Neuron (in vitro differentiated cells): ENCODE measurements around the gene OSBP2.
"Not testable (repeated sequence)": the region's sequence is repeated elsewhere in the genome, so short reads cannot be mapped to it uniquely, and the experiment has no call there.

Experiments
- H2AFZ ChIP-seq: one replicate; pipeline ENCODE4 v1.6.1; 2013; ENCODE audit warnings: low read depth, mild to moderate bottlenecking, inconsistent platforms, low read length, moderate library complexity
- H3K27me3 ChIP-seq: one replicate; pipeline ENCODE4 v1.6.1; 2013; ENCODE audit warnings: low read length; ENCODE audit not compliant: insufficient read depth
- H3K36me3 ChIP-seq: one replicate; pipeline ENCODE4 v1.6.1; 2013; ENCODE audit warnings: low read length; ENCODE audit not compliant: insufficient read depth
- H3K4me1 ChIP-seq: one replicate; pipeline ENCODE4 v1.6.1; 2013; ENCODE audit warnings: low read length; ENCODE audit not compliant: insufficient read depth
- H3K4me3 ChIP-seq: 2 replicates; pipeline ENCODE4 v1.5.1; 2013; ENCODE audit warnings: mild to moderate bottlenecking, low read length, moderate library complexity
- H3K9me3 ChIP-seq: one replicate; pipeline ENCODE4 v1.6.1; 2013; ENCODE audit warnings: low read length

The OSBP2 gene

GRCh38 chr22:30687358-30687757 is 7.3 kb upstream of the OSBP2 start:
- H3K9me3 ChIP-seq: no peaks in the 10 kb centered on the region
- no peaks in the 10 kb centered on the region for H3K4me1 ChIP-seq
- no peaks in the 10 kb centered on the region for H3K36me3 ChIP-seq
- H3K27me3 ChIP-seq: peaks cover 3% of the 10 kb centered on the region
- H2AFZ ChIP-seq: no peak overlapping the region
- H3K4me3 ChIP-seq: no peak overlapping the region

- H3K36me3 ChIP-seq: no peaks in the 10 kb centered on the region
- H2AFZ ChIP-seq: no peak overlapping the region
- no peaks in the 10 kb centered on the region for H3K4me1 ChIP-seq
- no peak overlapping the region for H3K4me3 ChIP-seq
- H3K9me3 ChIP-seq: no peaks in the 10 kb centered on the region
- H3K27me3 ChIP-seq: peaks cover 3% of the 10 kb centered on the region
Measured at GRCh38 chr22:30689622-30690021, 5.1 kb upstream of the OSBP2 start.

DNA sequence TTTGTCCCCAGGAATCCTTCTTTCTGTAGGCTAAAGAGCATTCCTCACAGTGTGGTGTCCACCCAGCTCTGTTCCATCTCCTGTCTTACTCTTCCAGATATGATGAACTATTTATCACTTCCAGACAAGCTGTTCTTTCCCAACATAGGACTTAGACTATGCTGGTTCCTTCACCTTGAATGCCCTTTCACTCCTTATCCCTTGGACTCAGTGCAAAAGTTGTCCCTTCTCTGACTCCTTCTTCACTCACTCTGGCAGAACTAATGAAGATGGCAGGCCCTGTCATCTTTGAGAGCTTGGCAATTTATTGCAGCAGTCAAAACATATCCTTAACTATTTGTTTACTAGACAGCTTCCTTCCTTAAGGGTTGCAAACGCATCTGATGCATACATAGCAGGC is 3.5 kb upstream of the OSBP2 start:
- no peak overlapping the region for H3K4me3 ChIP-seq
- peaks cover 7% of the 10 kb centered on the region for H3K4me1 ChIP-seq
- no peaks in the 10 kb centered on the region for H3K9me3 ChIP-seq
- H3K36me3 ChIP-seq: no peaks in the 10 kb centered on the region
- H3K27me3 ChIP-seq: peaks cover 12% of the 10 kb centered on the region
- no peak overlapping the region for H2AFZ ChIP-seq

DNA sequence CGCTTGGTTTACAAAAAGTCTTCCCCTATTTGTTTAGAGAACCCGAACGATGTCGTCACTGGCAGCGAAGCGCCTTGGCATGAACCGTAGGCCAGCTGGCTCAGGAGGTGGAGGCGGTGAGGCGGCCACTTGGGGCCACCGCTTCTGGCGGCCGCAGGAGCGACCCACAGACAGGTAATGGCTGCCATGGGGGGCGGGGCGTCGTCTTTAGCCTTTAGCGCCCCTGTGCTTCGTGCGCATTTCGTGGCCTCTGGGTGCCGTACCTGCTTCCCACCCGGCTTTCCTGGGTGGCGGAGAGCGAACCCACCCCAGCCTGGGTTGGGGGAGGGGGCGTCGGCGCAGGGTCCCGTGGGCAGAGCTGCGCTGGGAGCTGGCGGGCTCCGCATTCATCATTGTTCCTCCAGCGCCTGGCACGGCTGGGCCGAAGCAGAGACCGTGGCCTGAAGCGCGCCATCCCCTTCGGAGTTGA is 469 bp upstream of the OSBP2 start:
- H3K36me3 ChIP-seq: no peaks in the 10 kb centered on the region
- H3K27me3 ChIP-seq: peaks cover 25% of the 10 kb centered on the region
- H3K4me3 ChIP-seq: peak overlapping the region; percentile 72
- peak overlapping the region; percentile 67 for H2AFZ ChIP-seq
- H3K9me3 ChIP-seq: no peaks in the 10 kb centered on the region
- H3K4me1 ChIP-seq: peaks cover 7% of the 10 kb centered on the region

- no peaks in the 10 kb centered on the region for H3K36me3 ChIP-seq
- peaks cover 27% of the 10 kb centered on the region for H3K27me3 ChIP-seq
- H3K9me3 ChIP-seq: no peaks in the 10 kb centered on the region
- H2AFZ ChIP-seq: peak overlapping the region; percentile 89
- H3K4me3 ChIP-seq: peak overlapping the region; percentile 70
- peaks cover 7% of the 10 kb centered on the region for H3K4me1 ChIP-seq
Measured at GRCh38 chr22:30695351-30695851, 727 bp downstream of the OSBP2 start.

- peaks cover 7% of the 10 kb centered on the region for H3K4me1 ChIP-seq
- no peaks in the 10 kb centered on the region for H3K9me3 ChIP-seq
- H2AFZ ChIP-seq: no peak overlapping the region
- no peaks in the 10 kb centered on the region for H3K36me3 ChIP-seq
- peaks cover 27% of the 10 kb centered on the region for H3K27me3 ChIP-seq
- no peak overlapping the region for H3K4me3 ChIP-seq
Measured at GRCh38 chr22:30695871-30696655, 1.4 kb downstream of the OSBP2 start.

DNA sequence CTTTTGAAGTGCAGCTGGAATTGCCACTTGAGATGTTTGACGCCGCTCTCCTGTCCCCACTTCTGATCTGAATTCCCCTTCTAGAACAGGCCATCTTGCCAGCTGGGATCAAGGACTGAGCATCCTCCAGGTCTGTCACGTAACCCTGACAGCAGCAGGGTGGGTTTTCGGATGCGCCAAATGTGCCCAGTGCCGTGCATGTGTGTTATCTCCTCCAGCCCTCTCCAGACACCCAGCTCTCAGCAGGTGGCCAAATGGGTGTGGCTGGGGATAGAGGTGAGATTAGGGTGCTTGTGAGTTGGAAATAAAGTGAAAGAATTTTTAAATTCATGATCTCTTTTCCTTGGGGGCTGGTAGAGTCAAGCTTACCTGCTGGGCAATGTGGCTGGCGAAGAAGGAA is 3.3 kb downstream of the OSBP2 start:
- Histone ChIP-seq H2AFZ (no peak overlapping the region), H3K4me1 (peaks cover 7% of the 10 kb centered on the region), H3K4me3 (no peak overlapping the region), H3K36me3 (no peaks in the 10 kb centered on the region), H3K9me3 (no peaks in the 10 kb centered on the region), H3K27me3 (peaks cover 27% of the 10 kb centered on the region)

- H3K27me3 ChIP-seq: peaks cover 12% of the 10 kb centered on the region
- H3K9me3 ChIP-seq: no peaks in the 10 kb centered on the region
- H3K36me3 ChIP-seq: no peaks in the 10 kb centered on the region
- no peak overlapping the region for H2AFZ ChIP-seq
- no peak overlapping the region for H3K4me3 ChIP-seq
- peaks cover 11% of the 10 kb centered on the region for H3K4me1 ChIP-seq
Measured at GRCh38 chr22:30701872-30702271, 7.2 kb downstream of the OSBP2 start.

DNA sequence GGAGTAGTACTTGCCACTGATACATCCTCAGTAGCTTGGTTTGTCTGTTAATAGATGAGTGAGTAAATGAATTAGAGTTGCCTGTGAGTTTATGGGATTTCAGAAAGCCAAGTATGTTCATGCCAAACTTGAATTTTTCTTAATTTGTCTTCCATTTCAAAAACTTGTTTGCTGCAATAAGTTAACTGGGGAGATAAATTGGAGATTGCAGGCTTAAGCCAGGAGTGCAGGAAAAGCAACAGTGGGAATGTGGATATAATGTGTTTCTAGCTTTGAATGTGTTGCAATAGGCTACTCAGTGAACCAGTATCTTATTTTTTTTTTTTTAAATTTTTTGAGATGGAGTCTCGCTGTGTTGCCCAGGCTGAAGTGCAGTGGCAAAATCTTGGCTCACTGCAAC is 8.2 kb downstream of the OSBP2 start:
- H3K4me1 ChIP-seq: peaks cover 11% of the 10 kb centered on the region
- no peaks in the 10 kb centered on the region for H3K36me3 ChIP-seq
- no peak overlapping the region for H2AFZ ChIP-seq
- no peak overlapping the region for H3K4me3 ChIP-seq
- no peaks in the 10 kb centered on the region for H3K9me3 ChIP-seq
- H3K27me3 ChIP-seq: peaks cover 8% of the 10 kb centered on the region

DNA sequence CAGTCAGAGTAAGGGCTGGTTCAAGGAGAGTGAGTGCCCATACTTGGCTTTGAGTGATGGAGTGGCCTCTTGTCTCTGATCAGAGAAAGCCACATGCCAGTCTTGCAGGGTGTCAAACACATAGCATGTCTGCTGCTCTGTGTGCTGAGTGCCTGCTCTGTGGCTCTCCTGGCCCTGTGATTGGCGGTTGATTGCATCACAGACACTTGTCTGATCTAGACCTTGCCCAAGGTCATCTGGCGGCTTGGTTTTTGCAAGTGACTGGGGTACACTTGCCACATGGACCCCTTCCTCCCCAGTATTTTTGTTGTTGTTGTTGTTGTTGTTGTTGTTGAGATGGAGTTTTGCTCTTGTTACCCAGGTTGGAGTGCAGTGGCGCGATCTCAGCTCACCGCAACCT is 10.3 kb downstream of the OSBP2 start:
- no peak overlapping the region for H3K4me3 ChIP-seq
- no peaks in the 10 kb centered on the region for H3K27me3 ChIP-seq
- H3K9me3 ChIP-seq: no peaks in the 10 kb centered on the region
- no peak overlapping the region for H2AFZ ChIP-seq
- no peaks in the 10 kb centered on the region for H3K36me3 ChIP-seq
- peaks cover 11% of the 10 kb centered on the region for H3K4me1 ChIP-seq

DNA sequence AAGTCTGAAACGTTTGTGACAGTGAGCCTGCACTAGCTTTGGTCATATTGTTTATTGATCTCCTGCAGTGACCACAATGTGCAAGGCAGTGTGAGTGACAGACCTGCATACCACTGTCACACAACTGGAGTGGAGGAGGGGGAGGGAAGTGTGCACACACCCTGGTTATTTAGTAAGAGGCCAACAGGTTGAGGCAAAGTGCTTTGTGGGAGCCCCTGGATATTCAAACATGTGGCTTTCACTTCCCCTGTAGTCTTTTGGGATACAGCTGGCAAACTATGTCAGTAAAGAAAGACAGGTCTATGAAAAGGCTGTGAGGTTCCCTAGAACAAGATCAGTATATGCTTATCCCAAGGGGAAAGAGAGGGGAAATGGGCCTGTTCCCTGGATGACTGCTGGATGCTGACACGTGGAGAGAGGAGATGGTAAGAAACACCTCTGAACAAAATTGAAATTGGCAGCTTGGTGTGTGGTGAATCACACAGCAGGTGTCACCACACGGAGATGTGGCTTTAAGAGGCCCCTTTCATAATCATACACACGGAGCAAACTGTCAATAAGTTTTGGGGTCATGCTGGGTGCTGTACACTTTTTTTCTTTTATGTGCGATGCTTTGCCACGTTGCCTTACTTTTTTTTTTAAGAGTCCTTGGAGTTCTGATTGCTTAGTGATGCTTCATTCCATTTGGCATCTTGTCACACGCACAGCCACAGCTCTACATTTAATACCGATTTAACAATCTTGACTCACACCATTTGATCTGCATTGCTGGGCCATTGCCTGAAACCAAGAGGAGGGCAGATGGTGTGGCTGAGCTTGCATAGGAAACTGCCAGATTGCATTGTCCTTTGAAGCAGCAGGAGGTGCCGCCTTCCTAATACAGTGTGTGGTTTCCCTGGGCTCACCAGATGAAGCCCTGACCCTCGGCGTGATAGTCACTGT is 11.3 kb downstream of the OSBP2 start:
- Histone ChIP-seq H3K9me3 (no peaks in the 10 kb centered on the region), H3K27me3 (no peaks in the 10 kb centered on the region), H2AFZ (no peak overlapping the region), H3K4me1 (peaks cover 11% of the 10 kb centered on the region), H3K4me3 (no peak overlapping the region), H3K36me3 (no peaks in the 10 kb centered on the region)

DNA sequence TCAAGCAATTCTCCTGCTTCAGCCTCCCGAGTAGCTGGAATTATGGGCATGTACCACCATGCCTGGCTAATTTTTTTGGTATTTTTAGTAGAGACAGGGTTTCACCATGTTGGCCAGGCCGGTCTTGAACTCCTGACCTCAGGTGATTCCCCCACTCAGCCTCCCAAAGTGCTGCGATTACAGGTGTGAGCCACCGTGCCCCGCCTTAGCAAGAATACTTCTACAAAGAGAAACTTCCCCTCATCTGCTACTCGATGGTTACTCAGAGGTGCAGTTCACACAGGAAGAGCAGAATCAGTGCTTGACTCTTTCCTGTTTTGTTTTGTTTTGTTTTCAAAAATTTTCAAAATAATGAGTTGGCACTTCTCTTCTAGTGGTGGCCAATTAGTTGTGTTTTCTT is 15.3 kb downstream of the OSBP2 start:
- not testable (repeated sequence) for H2AFZ ChIP-seq, H3K9me3 ChIP-seq, H3K4me3 ChIP-seq, H3K27me3 ChIP-seq, H3K36me3 ChIP-seq
- H3K4me1 ChIP-seq: peaks cover 11% of the 10 kb centered on the region

DNA sequence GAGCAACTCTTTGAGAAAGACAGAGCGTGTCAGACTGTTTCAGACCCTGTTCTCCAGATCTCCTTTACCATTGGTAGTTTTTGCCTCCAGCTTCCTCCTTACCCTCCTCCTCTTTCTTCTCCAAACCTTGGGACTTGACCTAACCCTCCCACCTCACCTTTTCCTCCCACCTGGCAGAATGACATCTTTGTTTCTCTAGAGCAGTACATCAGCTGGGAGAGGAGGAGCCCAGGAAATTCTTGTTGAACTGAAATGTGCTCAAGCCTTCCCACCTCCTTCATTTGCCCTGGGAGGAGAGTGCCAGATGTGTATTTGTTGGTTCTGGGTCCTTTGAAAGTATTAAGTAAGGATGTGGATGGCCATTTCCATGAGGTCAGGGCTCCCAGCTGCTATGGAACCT is 17.4 kb downstream of the OSBP2 start:
- Histone ChIP-seq H2AFZ (no peak overlapping the region), H3K27me3 (no peaks in the 10 kb centered on the region), H3K36me3 (no peaks in the 10 kb centered on the region), H3K4me1 (no peaks in the 10 kb centered on the region), H3K9me3 (no peaks in the 10 kb centered on the region), H3K4me3 (no peak overlapping the region)
